ENCODE measurements around the gene S1PR3. TPM values are rescaled to one million over a fixed set of nuclear protein-coding genes. Genes with fewer than 3 reads are reported as not detected.

S1PR3 gene
- total RNA-seq, 2 experiments from 2014 or later = 0.23 to 0.38 TPM

GRCh38 chr9:89006996-89007967 lies 16.0 kb downstream of the S1PR3 start:
- no peak for DNase-seq
- Mint-ChIP-seq H3K4me1 (no peaks in the 10 kb centered on the region), H3K9me3 (no peaks in the 10 kb centered on the region), H3K27ac (no peak overlapping the region), H3K4me3 (no peak overlapping the region), H3K27me3 (peaks cover 27% of the 10 kb centered on the region), H3K36me3 (no peaks in the 10 kb centered on the region)

GRCh38 chr9:89008055-89008743 lies 16.9 kb downstream of the S1PR3 start:
- Mint-ChIP-seq H3K4me1 (no peaks in the 10 kb centered on the region), H3K4me3 (no peak overlapping the region), H3K9me3 (no peaks in the 10 kb centered on the region), H3K27ac (no peak overlapping the region), H3K27me3 (peaks cover 19% of the 10 kb centered on the region), H3K36me3 (no peaks in the 10 kb centered on the region)
- DNase-seq = no peak

- Mint-ChIP-seq H3K36me3 (no peaks in the 10 kb centered on the region), H3K9me3 (no peaks in the 10 kb centered on the region), H3K4me3 (no peak overlapping the region), H3K4me1 (no peaks in the 10 kb centered on the region), H3K27me3 (peaks cover 12% of the 10 kb centered on the region), H3K27ac (no peak overlapping the region)
- no peak for DNase-seq
Observed at GRCh38 chr9:89008744-89009545, 17.7 kb downstream of the S1PR3 start.

DNA sequence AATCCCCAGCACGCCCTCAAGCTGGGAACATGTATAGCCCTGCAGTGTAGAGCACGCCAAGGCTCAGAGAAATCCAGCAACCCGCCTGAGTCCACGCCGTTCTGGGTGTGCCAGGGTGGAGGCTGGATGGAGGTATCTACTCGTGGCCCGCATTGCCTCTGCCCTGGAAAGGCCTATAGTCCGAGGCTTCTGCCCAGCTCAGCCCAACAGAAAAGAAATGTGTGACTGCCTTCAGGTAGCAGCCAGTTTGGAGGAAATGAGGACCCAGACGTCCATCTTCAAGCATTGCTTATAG lies 18.2 kb downstream of the S1PR3 start:
- no peak for DNase-seq
- Mint-ChIP-seq H3K27ac (no peak overlapping the region), H3K27me3 (peaks cover 11% of the 10 kb centered on the region), H3K4me3 (no peak overlapping the region), H3K9me3 (no peaks in the 10 kb centered on the region), H3K4me1 (no peaks in the 10 kb centered on the region), H3K36me3 (no peaks in the 10 kb centered on the region)

GRCh38 chr9:89010056-89010455 lies 18.8 kb downstream of the S1PR3 start:
- Mint-ChIP-seq H3K27me3 (peaks cover 13% of the 10 kb centered on the region), H3K4me3 (no peak overlapping the region), H3K9me3 (no peaks in the 10 kb centered on the region), H3K36me3 (no peaks in the 10 kb centered on the region), H3K4me1 (no peaks in the 10 kb centered on the region), H3K27ac (no peak overlapping the region)
- no peak for DNase-seq

DNA sequence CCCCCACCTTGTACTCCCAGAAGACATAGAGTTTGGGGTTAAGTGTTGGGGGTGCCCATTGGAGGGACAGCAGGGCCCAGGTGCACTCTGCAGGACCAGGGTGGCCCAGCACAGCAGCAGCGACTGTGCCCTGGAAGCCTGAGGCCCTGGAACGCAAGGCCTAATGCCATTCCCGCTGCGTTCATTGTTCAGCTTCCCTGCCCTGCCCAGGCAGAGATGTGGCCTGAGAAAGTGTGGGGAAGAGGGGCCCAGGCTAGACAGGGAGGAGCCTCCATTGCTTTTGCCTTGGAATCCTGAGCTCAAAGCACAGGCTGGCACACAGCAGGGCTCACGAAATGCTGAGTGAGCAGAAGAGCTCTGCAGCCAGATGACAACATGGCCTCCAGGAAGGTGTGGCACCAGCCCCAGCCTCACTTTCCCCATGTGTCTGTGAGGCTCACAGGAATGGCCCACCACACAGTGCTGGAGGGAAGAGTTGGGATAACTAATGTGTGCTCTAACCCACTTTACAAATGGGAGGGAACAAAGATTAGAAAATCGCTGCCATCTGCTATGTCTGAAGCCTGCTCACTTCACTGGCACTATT lies 19.4 kb downstream of the S1PR3 start:
- no peak overlapping the region for H3K27ac Mint-ChIP-seq
- no peaks in the 10 kb centered on the region for H3K36me3 Mint-ChIP-seq
- H3K4me3 Mint-ChIP-seq = no peak overlapping the region
- DNase-seq = no peak
- H3K27me3 Mint-ChIP-seq = peaks cover 15% of the 10 kb centered on the region
- no peaks in the 10 kb centered on the region for H3K4me1 Mint-ChIP-seq
- no peaks in the 10 kb centered on the region for H3K9me3 Mint-ChIP-seq

DNA sequence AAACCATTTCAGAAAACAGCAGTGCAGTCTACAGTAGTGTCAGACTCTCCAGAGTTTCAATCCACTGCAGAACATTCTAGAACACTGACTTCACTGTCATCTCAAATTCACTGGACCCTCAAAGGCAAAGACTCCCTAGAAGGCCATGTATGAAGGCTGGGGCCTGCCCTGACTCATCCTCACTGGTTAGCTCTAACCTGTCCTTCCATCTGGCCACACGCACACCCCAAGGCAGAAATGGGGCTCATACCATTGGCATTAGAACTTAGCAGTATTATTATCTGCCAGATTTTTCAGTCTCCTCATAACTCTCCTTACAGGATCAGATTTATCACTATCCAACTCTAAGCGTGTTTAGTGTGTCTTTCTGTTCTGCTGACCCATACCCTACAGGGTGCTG lies 20.4 kb downstream of the S1PR3 start:
- Mint-ChIP-seq H3K9me3 (no peaks in the 10 kb centered on the region), H3K27ac (no peak overlapping the region), H3K27me3 (peaks cover 15% of the 10 kb centered on the region), H3K36me3 (no peaks in the 10 kb centered on the region), H3K4me1 (no peaks in the 10 kb centered on the region), H3K4me3 (no peak overlapping the region)
- no peak for DNase-seq

DNA sequence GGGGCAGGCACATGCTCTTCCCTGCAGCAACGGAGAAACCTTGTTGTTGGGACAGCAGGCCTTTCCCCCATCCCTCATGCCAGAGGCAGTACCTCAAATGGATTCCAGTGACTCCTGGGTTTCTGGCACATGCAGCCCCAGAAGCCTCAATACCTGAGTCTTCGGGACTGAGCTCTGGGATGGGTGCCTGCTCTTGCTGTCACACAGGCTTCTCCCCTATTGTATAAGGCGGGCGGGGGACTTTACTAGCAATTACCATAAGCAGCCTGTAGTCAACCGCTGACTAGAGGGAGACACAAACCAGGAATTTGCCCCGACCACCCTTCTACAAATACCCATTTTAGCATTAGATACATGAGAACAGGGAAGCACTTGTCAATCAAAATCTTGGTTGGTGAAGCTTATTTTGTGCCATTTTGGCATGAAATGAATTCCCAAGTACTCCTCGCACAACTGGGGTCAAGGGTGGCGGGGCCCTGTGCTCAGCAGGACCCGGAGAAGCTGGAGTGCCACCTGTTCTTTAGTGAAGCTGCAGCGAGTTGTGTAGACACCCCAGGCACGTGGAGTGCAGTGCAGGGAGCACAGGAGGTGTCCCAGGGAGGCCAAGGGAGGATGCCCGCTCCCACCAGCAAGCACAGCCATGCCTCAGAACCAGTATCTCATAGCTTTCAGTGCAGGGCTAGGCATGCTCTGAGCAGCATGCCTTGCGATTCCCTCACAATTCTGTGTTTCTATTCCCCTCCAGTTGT lies 21.2 kb downstream of the S1PR3 start:
- no peaks in the 10 kb centered on the region for H3K36me3 Mint-ChIP-seq
- DNase-seq = no peak
- no peak overlapping the region for H3K4me3 Mint-ChIP-seq
- no peak overlapping the region for H3K27ac Mint-ChIP-seq
- no peaks in the 10 kb centered on the region for H3K9me3 Mint-ChIP-seq
- H3K4me1 Mint-ChIP-seq = no peaks in the 10 kb centered on the region
- peaks cover 10% of the 10 kb centered on the region for H3K27me3 Mint-ChIP-seq

DNA sequence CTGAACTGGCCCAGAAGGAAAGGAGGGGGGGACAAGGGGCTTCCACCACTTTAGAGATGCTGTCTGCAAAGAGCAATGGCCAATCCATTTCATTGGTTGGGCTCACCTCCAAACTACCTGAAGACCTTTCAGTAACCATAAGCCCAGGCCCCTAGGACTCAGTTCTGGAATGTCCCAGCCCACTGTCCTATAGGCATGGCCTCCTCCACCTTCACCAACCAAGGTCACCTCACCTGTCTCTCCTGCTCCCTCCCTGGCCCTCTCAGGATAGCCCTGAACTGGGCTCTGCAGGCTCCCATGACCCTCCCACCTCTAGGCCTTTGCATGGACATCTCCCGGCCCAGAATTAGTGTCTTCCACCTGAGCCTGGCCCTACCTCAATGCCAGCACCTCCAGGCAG lies 22.4 kb downstream of the S1PR3 start:
- no peak overlapping the region for H3K27ac Mint-ChIP-seq
- DNase-seq = no peak
- H3K9me3 Mint-ChIP-seq = no peaks in the 10 kb centered on the region
- no peaks in the 10 kb centered on the region for H3K36me3 Mint-ChIP-seq
- peaks cover 8% of the 10 kb centered on the region for H3K27me3 Mint-ChIP-seq
- no peaks in the 10 kb centered on the region for H3K4me1 Mint-ChIP-seq
- no peak overlapping the region for H3K4me3 Mint-ChIP-seq

DNA sequence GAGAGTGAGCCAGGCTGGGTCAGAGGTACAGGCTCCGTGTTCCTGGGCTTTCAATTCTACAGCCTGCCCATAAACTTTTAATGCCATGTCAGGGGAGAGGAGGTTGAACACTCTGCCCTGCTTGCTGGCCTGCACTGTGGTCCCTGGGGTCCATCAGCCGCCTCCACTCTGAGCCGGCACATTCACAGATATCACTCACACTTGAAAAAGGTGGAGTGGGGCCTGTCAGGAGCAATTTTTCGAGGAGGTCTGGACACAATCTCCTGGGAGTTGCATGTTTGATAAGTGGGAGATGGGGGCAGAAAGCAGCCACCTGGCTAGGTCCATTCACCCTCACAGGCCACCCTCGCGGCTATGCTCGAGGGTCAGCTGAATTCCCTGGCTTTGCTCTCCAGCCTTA lies 22.9 kb downstream of the S1PR3 start:
- no peak for DNase-seq

DNA sequence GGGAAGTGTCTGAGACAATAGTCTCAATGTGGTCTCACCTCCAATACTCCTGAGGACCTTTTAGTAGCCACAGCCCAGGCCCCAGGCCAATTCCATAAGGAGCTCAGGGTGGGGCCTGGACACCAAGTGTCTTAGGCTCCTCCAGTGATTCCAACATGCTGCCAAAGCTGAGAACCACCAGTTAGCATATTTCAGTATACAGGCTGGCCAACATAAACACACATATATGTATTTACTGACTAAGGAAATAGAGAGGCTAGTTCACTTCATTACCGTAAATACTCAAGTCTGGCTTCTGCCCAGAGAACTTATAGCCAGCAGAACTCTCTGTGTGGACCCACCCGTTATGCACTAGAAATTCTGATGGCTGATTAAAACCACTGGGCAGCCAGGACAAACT lies 24.1 kb downstream of the S1PR3 start:
- H3K9me3 Mint-ChIP-seq = no peaks in the 10 kb centered on the region
- H3K27ac Mint-ChIP-seq = no peak overlapping the region
- no peaks in the 10 kb centered on the region for H3K4me1 Mint-ChIP-seq
- peaks cover 4% of the 10 kb centered on the region for H3K27me3 Mint-ChIP-seq
- H3K36me3 Mint-ChIP-seq = no peaks in the 10 kb centered on the region
- H3K4me3 Mint-ChIP-seq = no peak overlapping the region
- DNase-seq = no peak

More for the DNA sequence above, 22.9 kb downstream of the S1PR3 start:
- Mint-ChIP-seq H3K27me3 (peaks cover 4% of the 10 kb centered on the region), H3K9me3 (no peaks in the 10 kb centered on the region), H3K36me3 (no peaks in the 10 kb centered on the region), H3K27ac (no peak overlapping the region), H3K4me1 (no peaks in the 10 kb centered on the region), H3K4me3 (no peak overlapping the region)

DNA sequence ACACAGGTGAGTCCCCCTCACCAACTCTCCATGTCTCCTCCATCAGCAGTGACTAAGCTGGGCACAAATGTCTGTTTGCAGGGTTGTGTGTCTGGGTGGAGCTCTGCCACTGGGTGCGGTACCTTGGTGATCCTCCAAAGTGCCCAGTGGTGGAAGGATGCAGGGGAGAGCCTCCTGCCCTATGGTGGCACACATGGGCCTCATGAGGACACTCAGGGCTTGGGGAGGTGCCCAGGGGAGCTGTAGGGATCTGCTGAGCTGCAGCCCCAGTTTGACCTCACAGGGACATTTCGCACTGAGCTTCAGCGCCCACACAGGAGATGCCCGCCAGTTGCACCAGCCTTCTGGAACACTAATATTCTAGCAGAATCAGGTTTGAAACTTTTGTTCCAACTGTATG lies 29.5 kb downstream of the S1PR3 start:
- Mint-ChIP-seq H3K4me3 (no peak overlapping the region), H3K36me3 (no peaks in the 10 kb centered on the region), H3K27ac (no peak overlapping the region), H3K9me3 (no peaks in the 10 kb centered on the region), H3K27me3 (no peaks in the 10 kb centered on the region), H3K4me1 (no peaks in the 10 kb centered on the region)
- no peak for DNase-seq

DNA sequence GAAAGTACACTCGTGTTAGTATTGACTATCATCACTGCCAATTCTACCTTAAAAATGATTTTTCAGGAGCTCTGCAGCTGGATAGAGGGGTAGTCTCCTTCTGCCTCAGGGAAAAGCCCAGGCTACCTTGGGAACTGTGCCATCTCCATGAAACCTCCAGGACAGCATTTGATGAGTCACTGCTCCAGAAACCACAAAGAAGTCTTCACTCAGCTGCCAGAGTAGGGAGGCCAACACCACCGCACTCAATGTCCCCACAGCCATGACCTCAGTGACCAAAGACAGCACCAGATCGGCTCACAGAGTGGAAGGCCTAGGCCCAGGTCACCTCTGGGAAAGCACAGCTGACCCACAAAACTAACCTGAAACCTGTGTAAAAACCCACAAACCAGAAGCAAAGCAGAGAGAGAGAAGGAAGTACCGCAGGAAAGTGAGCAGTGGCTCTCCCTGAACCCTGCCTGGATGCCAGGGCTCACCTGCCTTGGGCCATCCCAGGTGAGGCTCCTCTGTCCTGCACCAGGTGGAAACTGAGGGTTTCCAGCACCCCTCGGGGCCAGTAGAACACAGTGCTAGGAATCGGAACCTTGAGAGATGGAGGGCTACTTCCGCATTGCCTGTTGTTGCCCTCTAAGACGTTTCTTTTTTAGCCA lies 30.0 kb downstream of the S1PR3 start:
- Mint-ChIP-seq H3K4me1 (no peaks in the 10 kb centered on the region), H3K27me3 (no peaks in the 10 kb centered on the region), H3K9me3 (no peaks in the 10 kb centered on the region), H3K27ac (no peak overlapping the region), H3K4me3 (no peak overlapping the region), H3K36me3 (no peaks in the 10 kb centered on the region)
- DNase-seq = no peak
